ENCODE measurements around the gene TBX2. TPM values are rescaled to one million over a fixed set of nuclear protein-coding genes. Genes with fewer than 3 reads are reported as not detected.
A peak's percentile ranks its signal among the peaks of the same experiment; 100 is the strongest.

Gene TBX2
- total and polyA plus RNA-seq, 2 of the 13 experiments (the other 11 are each of a cell fraction or from before 2014, with no cell fraction given): 2.8 to 15.3 TPM

DNA sequence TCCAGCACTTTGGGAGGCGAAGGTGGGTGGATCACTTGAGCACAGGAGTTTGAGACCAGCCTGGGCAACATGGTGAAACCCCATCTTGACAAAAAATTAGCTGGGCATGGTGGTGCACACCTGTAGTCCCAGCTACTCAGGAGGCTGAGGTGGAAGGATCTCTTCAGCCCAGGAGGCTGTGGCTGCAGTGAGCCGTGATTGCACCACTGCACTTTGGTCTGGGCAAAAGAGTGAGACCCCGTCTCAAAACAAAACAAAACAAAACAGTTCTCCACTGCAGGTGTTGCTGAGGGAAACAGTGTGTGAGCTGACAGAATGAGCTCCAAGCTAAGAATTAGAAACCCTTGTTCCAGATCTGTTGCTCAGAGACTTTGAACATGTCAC is 35.2 kb upstream of the TBX2 start (continued):
- TF ChIP-seq, protein P1, sequence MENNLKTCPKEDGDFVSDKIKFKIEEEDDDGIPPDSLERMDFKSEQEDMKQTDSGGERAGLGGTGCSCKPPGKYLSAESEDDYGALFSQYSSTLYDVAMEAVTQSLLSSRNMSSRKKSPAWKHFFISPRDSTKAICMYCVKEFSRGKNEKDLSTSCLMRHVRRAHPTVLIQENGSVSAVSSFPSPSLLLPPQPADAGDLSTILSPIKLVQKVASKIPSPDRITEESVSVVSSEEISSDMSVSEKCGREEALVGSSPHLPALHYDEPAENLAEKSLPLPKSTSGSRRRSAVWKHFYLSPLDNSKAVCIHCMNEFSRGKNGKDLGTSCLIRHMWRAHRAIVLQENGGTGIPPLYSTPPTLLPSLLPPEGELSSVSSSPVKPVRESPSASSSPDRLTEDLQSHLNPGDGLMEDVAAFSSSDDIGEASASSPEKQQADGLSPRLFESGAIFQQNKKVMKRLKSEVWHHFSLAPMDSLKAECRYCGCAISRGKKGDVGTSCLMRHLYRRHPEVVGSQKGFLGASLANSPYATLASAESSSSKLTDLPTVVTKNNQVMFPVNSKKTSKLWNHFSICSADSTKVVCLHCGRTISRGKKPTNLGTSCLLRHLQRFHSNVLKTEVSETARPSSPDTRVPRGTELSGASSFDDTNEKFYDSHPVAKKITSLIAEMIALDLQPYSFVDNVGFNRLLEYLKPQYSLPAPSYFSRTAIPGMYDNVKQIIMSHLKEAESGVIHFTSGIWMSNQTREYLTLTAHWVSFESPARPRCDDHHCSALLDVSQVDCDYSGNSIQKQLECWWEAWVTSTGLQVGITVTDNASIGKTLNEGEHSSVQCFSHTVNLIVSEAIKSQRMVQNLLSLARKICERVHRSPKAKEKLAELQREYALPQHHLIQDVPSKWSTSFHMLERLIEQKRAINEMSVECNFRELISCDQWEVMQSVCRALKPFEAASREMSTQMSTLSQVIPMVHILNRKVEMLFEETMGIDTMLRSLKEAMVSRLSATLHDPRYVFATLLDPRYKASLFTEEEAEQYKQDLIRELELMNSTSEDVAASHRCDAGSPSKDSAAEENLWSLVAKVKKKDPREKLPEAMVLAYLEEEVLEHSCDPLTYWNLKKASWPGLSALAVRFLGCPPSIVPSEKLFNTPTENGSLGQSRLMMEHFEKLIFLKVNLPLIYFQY (CRISPR knock-in tag; IDR thresholded peaks at IDR 0.05; ENCODE audit: borderline replicate concordance): no peak
- TF ChIP-seq ZNF180 (CRISPR knock-in tag; IDR thresholded peaks at IDR 0.05; ENCODE audit: borderline replicate concordance, low read depth) (no peak), ZNF256 (CRISPR knock-in tag; conservative IDR thresholded peaks at IDR 0.05) (no peak), MIXL1 (CRISPR knock-in tag; IDR thresholded peaks at IDR 0.05) (no peak), ZNF562 (CRISPR knock-in tag; IDR thresholded peaks at IDR 0.05; ENCODE audit: borderline replicate concordance) (no peak), KDM4B (CRISPR knock-in tag; IDR thresholded peaks at IDR 0.05) (0 out of 2 replicates have a peak, but pooled peaks have one; percentile 60), SKI (IDR thresholded peaks at IDR 0.05; ENCODE audit: partially characterized antibody) (no peak), CREB1 (IDR thresholded peaks at IDR 0.05) (no peak), CREB1 (CRISPR knock-in tag; IDR thresholded peaks at IDR 0.05) (no peak), HHEX (CRISPR knock-in tag; IDR thresholded peaks at IDR 0.05) (no peak), PPARG (CRISPR knock-in tag; conservative IDR thresholded peaks at IDR 0.05) (no peak), CBX1 (IDR thresholded peaks at IDR 0.05; ENCODE audit: low read depth) (no peak), NRL (CRISPR knock-in tag; IDR thresholded peaks at IDR 0.05; ENCODE audit: borderline replicate concordance) (0 out of 2 replicates have a peak, but pooled peaks have one; percentile 38), ZNF468 (CRISPR knock-in tag; IDR thresholded peaks at IDR 0.05) (no peak)
- TF ChIP-seq, protein P2, sequence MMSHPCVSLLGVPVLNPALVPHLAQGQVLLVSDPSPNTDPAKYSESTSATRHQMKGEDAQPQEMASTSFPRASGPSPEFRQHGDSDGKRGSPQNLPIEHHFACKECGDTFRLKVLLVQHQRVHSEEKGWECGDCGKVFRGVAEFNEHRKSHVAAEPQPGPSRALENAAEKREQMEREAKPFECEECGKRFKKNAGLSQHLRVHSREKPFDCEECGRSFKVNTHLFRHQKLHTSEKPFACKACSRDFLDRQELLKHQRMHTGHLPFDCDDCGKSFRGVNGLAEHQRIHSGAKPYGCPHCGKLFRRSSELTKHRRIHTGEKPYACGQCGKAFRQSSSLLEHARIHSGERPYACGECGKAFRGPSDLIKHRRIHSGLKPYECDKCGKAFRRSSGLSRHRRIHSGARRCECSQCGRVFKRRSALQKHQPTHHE (CRISPR knock-in tag; IDR thresholded peaks at IDR 0.05; ENCODE audit: borderline replicate concordance): no peak
- TF ChIP-seq, protein P3, sequence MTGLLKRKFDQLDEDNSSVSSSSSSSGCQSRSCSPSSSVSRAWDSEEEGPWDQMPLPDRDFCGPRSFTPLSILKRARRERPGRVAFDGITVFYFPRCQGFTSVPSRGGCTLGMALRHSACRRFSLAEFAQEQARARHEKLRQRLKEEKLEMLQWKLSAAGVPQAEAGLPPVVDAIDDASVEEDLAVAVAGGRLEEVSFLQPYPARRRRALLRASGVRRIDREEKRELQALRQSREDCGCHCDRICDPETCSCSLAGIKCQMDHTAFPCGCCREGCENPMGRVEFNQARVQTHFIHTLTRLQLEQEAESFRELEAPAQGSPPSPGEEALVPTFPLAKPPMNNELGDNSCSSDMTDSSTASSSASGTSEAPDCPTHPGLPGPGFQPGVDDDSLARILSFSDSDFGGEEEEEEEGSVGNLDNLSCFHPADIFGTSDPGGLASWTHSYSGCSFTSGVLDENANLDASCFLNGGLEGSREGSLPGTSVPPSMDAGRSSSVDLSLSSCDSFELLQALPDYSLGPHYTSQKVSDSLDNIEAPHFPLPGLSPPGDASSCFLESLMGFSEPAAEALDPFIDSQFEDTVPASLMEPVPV (CRISPR knock-in tag; IDR thresholded peaks at IDR 0.05): no peak
- TF ChIP-seq, protein P4, sequence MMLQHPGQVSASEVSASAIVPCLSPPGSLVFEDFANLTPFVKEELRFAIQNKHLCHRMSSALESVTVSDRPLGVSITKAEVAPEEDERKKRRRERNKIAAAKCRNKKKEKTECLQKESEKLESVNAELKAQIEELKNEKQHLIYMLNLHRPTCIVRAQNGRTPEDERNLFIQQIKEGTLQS (CRISPR knock-in tag; IDR thresholded peaks at IDR 0.05): no peak
- TF ChIP-seq, protein P5, sequence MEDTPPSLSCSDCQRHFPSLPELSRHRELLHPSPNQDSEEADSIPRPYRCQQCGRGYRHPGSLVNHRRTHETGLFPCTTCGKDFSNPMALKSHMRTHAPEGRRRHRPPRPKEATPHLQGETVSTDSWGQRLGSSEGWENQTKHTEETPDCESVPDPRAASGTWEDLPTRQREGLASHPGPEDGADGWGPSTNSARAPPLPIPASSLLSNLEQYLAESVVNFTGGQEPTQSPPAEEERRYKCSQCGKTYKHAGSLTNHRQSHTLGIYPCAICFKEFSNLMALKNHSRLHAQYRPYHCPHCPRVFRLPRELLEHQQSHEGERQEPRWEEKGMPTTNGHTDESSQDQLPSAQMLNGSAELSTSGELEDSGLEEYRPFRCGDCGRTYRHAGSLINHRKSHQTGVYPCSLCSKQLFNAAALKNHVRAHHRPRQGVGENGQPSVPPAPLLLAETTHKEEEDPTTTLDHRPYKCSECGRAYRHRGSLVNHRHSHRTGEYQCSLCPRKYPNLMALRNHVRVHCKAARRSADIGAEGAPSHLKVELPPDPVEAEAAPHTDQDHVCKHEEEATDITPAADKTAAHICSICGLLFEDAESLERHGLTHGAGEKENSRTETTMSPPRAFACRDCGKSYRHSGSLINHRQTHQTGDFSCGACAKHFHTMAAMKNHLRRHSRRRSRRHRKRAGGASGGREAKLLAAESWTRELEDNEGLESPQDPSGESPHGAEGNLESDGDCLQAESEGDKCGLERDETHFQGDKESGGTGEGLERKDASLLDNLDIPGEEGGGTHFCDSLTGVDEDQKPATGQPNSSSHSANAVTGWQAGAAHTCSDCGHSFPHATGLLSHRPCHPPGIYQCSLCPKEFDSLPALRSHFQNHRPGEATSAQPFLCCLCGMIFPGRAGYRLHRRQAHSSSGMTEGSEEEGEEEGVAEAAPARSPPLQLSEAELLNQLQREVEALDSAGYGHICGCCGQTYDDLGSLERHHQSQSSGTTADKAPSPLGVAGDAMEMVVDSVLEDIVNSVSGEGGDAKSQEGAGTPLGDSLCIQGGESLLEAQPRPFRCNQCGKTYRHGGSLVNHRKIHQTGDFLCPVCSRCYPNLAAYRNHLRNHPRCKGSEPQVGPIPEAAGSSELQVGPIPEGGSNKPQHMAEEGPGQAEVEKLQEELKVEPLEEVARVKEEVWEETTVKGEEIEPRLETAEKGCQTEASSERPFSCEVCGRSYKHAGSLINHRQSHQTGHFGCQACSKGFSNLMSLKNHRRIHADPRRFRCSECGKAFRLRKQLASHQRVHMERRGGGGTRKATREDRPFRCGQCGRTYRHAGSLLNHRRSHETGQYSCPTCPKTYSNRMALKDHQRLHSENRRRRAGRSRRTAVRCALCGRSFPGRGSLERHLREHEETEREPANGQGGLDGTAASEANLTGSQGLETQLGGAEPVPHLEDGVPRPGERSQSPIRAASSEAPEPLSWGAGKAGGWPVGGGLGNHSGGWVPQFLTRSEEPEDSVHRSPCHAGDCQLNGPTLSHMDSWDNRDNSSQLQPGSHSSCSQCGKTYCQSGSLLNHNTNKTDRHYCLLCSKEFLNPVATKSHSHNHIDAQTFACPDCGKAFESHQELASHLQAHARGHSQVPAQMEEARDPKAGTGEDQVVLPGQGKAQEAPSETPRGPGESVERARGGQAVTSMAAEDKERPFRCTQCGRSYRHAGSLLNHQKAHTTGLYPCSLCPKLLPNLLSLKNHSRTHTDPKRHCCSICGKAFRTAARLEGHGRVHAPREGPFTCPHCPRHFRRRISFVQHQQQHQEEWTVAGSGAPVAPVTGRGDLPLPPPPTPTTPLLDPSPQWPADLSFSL (CRISPR knock-in tag; IDR thresholded peaks at IDR 0.05): no peak
